ENCODE data around the gene PALLD. TPM values are rescaled to one million over a fixed set of nuclear protein-coding genes. Genes with fewer than 3 reads are reported as not detected.

The PALLD gene
- total RNA-seq, 4 donors from 2014 or later, result 58.5 to 164 (median 84.2) TPM

GRCh38 chr4:168641811-168642140, 144.9 kb downstream of the PALLD start:
- ATAC-seq (ENCODE audit: low FRiP score), result no peak
- no peak for DNase-seq (ENCODE audit: low spot score)
- TF ChIP-seq CTCF (IDR thresholded peaks at IDR 0.05), result no peak

GRCh38 chr4:168642591-168642990, 145.7 kb downstream of the PALLD start:
- DNase-seq (ENCODE audit: low spot score), result no peak
- no peak for ATAC-seq (ENCODE audit: low FRiP score)
- TF ChIP-seq CTCF (IDR thresholded peaks at IDR 0.05), result no peak

- no peak for DNase-seq (ENCODE audit: low spot score)
- ATAC-seq (ENCODE audit: low FRiP score), result no peak
- no peak for TF ChIP-seq CTCF (IDR thresholded peaks at IDR 0.05)
These were observed 146.4 kb downstream of the PALLD start for GRCh38 chr4:168643111-168643795.

GRCh38 chr4:168643796-168644159, 146.9 kb downstream of the PALLD start:
- no peak for TF ChIP-seq CTCF (IDR thresholded peaks at IDR 0.05)
- no peak for DNase-seq (ENCODE audit: low spot score)
- no peak for ATAC-seq (ENCODE audit: low FRiP score)

GRCh38 chr4:168646001-168646768, 149.3 kb downstream of the PALLD start:
- ATAC-seq (ENCODE audit: low FRiP score), result no peak
- no peak for TF ChIP-seq CTCF (IDR thresholded peaks at IDR 0.05)
- DNase-seq (ENCODE audit: low spot score), result no peak

GRCh38 chr4:168647646-168648375, 151.0 kb downstream of the PALLD start:
- TF ChIP-seq CTCF (IDR thresholded peaks at IDR 0.05), result no peak
- ATAC-seq (ENCODE audit: low FRiP score) (no peak), DNase-seq (ENCODE audit: low spot score) (no peak)
